Fibroblast of villous mesenchyme (primary cell): ENCODE results near the gene AMPD2. TPM values are rescaled to one million over a fixed set of nuclear protein-coding genes. Genes with fewer than 3 reads are reported as not detected.
"Not testable (repeated sequence)": the region's sequence is repeated elsewhere in the genome, so short reads cannot be mapped to it uniquely, and the experiment has no call there.

Experiments used
- DNase-seq: peaks from one replicate; pipeline ENCODE4 v3.0.0-alpha.2; 2010; ENCODE audit warnings: low read depth
- H3K4me3 ChIP-seq: 2 replicates; pipeline ENCODE4 v1.5.1; 2011; ENCODE audit warnings: low read depth, mild to moderate bottlenecking, low read length
- CTCF ChIP-seq: IDR thresholded peaks from 2 replicates; pipeline ENCODE4 v1.5.1; 2012; ENCODE audit warnings: low read depth, mild to moderate bottlenecking, low read length; ENCODE audit not compliant: insufficient read depth
- small RNA-seq: library from RNA; depleted of rRNA; stranded (forward); fragments of <200 nt; gene quantifications from one replicate; pipeline ENCODE3, GENCODE V24; 2012
- total RNA-seq: library from RNA; depleted of rRNA; stranded (reverse); fragments of >200 nt; gene quantifications from 2 replicates; pipeline ENCODE4 v1.2.3, GENCODE V29; 2012

Gene AMPD2
- total RNA-seq, 1 donor = 107 TPM

- TF ChIP-seq CTCF = no peak
- DNase-seq = no peak
- H3K4me3 ChIP-seq = no peak overlapping the region
Observed at GRCh38 chr1:109677459-109677858, 57.8 kb downstream of the AMPD2 start.

- DNase-seq, H3K4me3 ChIP-seq: not testable (repeated sequence)
Observed at GRCh38 chr1:109678637-109679036, 59.0 kb downstream of the AMPD2 start.

Small RNAs within 50 kb of the gene (small RNA-seq; reads per million reads assigned to genes)
- 10.2 reads per million, percentile 90 among the genes with 10 or more reads in this experiment for gene RNU6V

Other genes with a start within 250 kb of the AMPD2 start
- 38.4 and 41.9 TPM in 2 replicates for gene SORT1, start 221.9 kb upstream of the AMPD2 start, total RNA-seq
- 70.2 and 119 TPM in 2 replicates for gene PSMA5, start 193.4 kb upstream of the AMPD2 start, total RNA-seq
- 4.5 and 10.8 TPM in 2 replicates for gene SYPL2, start 153.3 kb upstream of the AMPD2 start, total RNA-seq
- gene ATXN7L2, start 135.9 kb upstream of the AMPD2 start, total RNA-seq = 3.9 and 4.7 TPM in 2 replicates
- 4.7 and 6.1 TPM in 2 replicates for gene CYB561D1, start 125.7 kb upstream of the AMPD2 start, total RNA-seq
- gene AMIGO1, start 110.1 kb upstream of the AMPD2 start, total RNA-seq = 0.97 and 3.5 TPM in 2 replicates
- gene GPR61, start 80.0 kb upstream of the AMPD2 start, total RNA-seq = under 0.01 TPM in 1 of 2 replicates, not detected in the other
- 14.2 and 17.3 TPM in 2 replicates for gene GNAI3, start 71.2 kb upstream of the AMPD2 start, total RNA-seq
- under 0.01 and 0.43 TPM in 2 replicates for gene GNAT2, start 221 bp upstream of the AMPD2 start, total RNA-seq
- gene GSTM4, start 36.3 kb downstream of the AMPD2 start, total RNA-seq = 11.7 and 15.1 TPM in 2 replicates
- 16.8 and 19.0 TPM in 2 replicates for gene GSTM2, start 48.2 kb downstream of the AMPD2 start, total RNA-seq
- gene GSTM1, start 68.0 kb downstream of the AMPD2 start, total RNA-seq = 0.86 TPM in 1 of 2 replicates, not detected in the other
- gene GSTM5, start 92.4 kb downstream of the AMPD2 start, total RNA-seq = 5.8 and 9.1 TPM in 2 replicates
- 84.7 and 104 TPM in 2 replicates for gene GSTM3, start 121.2 kb downstream of the AMPD2 start, total RNA-seq
- not detected in 2 replicates for gene EPS8L3, start 144.1 kb downstream of the AMPD2 start, total RNA-seq